ENCODE results near the gene MCM9. TPM values are rescaled to one million over a fixed set of nuclear protein-coding genes. Genes with fewer than 3 reads are reported as not detected.
A peak's percentile ranks its signal among the peaks of the same experiment; 100 is the strongest.

The MCM9 gene
- total RNA-seq, 4 donors from 2014 or later = 17.3 to 38.8 (median 23.0) TPM

GRCh38 chr6:118786596-118787453 is 148.1 kb downstream of the MCM9 start:
- no peak for TF ChIP-seq CTCF (IDR thresholded peaks at IDR 0.05)
- no peak for TF ChIP-seq POLR2A (IDR thresholded peaks at IDR 0.05)
- Histone ChIP-seq H3K9me3 (no peaks in the 10 kb centered on the region), H3K4me3 (no peak overlapping the region), H3K4me1 (peaks cover 0 to 4% (median 0%) of the 10 kb centered on the region in 4 donors), H3K27ac (no peak overlapping the region), H3K27me3 (no peaks in the 10 kb centered on the region), H3K36me3 (no peaks in the 10 kb centered on the region)
- DNase-seq = no peak

- no peaks in the 10 kb centered on the region for H3K27me3 ChIP-seq
- no peak for DNase-seq
- no peak overlapping the region for H3K27ac ChIP-seq
- no peaks in the 10 kb centered on the region for H3K9me3 ChIP-seq
- no peak overlapping the region for H3K4me3 ChIP-seq
- H3K4me1 ChIP-seq = peaks cover 0 to 4% (median 0%) of the 10 kb centered on the region in 4 donors
- no peaks in the 10 kb centered on the region for H3K36me3 ChIP-seq
- no peak for TF ChIP-seq POLR2A (IDR thresholded peaks at IDR 0.05)
- no peak for TF ChIP-seq CTCF (IDR thresholded peaks at IDR 0.05)
Measured at GRCh38 chr6:118785601-118786000, 149.4 kb downstream of the MCM9 start.

GRCh38 chr6:118784641-118785164 is 150.3 kb downstream of the MCM9 start:
- peak overlapping the region in 1 of 4 donors; percentile 25 for H3K27ac ChIP-seq
- DNase-seq = no peak
- H3K36me3 ChIP-seq = no peaks in the 10 kb centered on the region
- H3K4me3 ChIP-seq = no peak overlapping the region
- TF ChIP-seq POLR2A (IDR thresholded peaks at IDR 0.05) (no peak), CTCF (IDR thresholded peaks at IDR 0.05) (no peak)
- peaks cover 0 to 4% (median 0%) of the 10 kb centered on the region in 4 donors for H3K4me1 ChIP-seq
- H3K9me3 ChIP-seq = no peaks in the 10 kb centered on the region
- H3K27me3 ChIP-seq = no peaks in the 10 kb centered on the region

GRCh38 chr6:118783931-118784550 is 150.9 kb downstream of the MCM9 start:
- Histone ChIP-seq H3K9me3 (no peaks in the 10 kb centered on the region), H3K36me3 (no peaks in the 10 kb centered on the region), H3K27me3 (no peaks in the 10 kb centered on the region), H3K4me1 (peaks cover 0 to 4% (median 0%) of the 10 kb centered on the region in 4 donors), H3K27ac (no peak overlapping the region), H3K4me3 (no peak overlapping the region)
- no peak for DNase-seq
- no peak for TF ChIP-seq POLR2A (IDR thresholded peaks at IDR 0.05)
- TF ChIP-seq CTCF (IDR thresholded peaks at IDR 0.05) = no peak

- no peaks in the 10 kb centered on the region for H3K27me3 ChIP-seq
- H3K9me3 ChIP-seq = no peaks in the 10 kb centered on the region
- no peak overlapping the region for H3K27ac ChIP-seq
- H3K4me1 ChIP-seq = peaks cover 0 to 4% (median 0%) of the 10 kb centered on the region in 4 donors
- H3K36me3 ChIP-seq = no peaks in the 10 kb centered on the region
- no peak for DNase-seq
- no peak overlapping the region for H3K4me3 ChIP-seq
- TF ChIP-seq CTCF (IDR thresholded peaks at IDR 0.05) (no peak), POLR2A (IDR thresholded peaks at IDR 0.05) (no peak)
Measured at GRCh38 chr6:118782651-118783050, 152.3 kb downstream of the MCM9 start.

All from Peyer's patch (tissue), 4 donors.